H1 (cell line): ENCODE data around the gene MAPKAPK2. TPM values are rescaled to one million over a fixed set of nuclear protein-coding genes. Genes with fewer than 3 reads are reported as not detected.

ENCODE experiments used
- CTCF ChIA-PET: fragments of 300-600 bp; sonication (Branson Sonifier 250); formaldehyde crosslinking; loops from one replicate; lab custom pipeline; 2021; ENCODE audit not compliant: partially characterized antibody; lab: Charles Lee
- POLR2A ChIA-PET: fragments of 300-600 bp; sonication (Branson Sonifier 250); formaldehyde crosslinking; loops from one replicate; lab custom pipeline; 2021; ENCODE audit warnings: inconsistent platforms; ENCODE audit not compliant: partially characterized antibody; lab: Charles Lee
- DNase-seq, 2 experiments: peaks; one replicate each; pipeline versions ENCODE4 v3.0.0 to v3.0.0-alpha.2; 2010 to 2022; ENCODE audit warnings: low spot score in 2 of 2, low read depth in 1 of 2, mixed read lengths in 1 of 2
- FAIRE-seq: peaks from 2 replicates; lab custom pipeline; 2011; peaks lifted over from hg19 to GRCh38; lab: Jason Lieb, UNC
- H2AFZ ChIP-seq: 2 replicates; pipeline ENCODE4 v1.8.1; 2012; ENCODE audit warnings: low read length, inconsistent platforms
- H2AK5ac ChIP-seq: 2 replicates; pipeline ENCODE4 v1.6.1; 2013; ENCODE audit warnings: low read depth, low read length
- H2BK120ac ChIP-seq: replicated peaks from 2 replicates; pipeline ENCODE3; 2013; ENCODE audit warnings: low read depth, low read length, inconsistent platforms
- H2BK12ac ChIP-seq: 2 replicates; pipeline ENCODE4 v1.6.1; 2013; ENCODE audit warnings: low read depth, low read length
- H2BK15ac ChIP-seq: 2 replicates; pipeline ENCODE4 v1.6.1; 2013; ENCODE audit warnings: low read length
- H2BK20ac ChIP-seq: 2 replicates; pipeline ENCODE4 v1.6.1; 2013; ENCODE audit warnings: low read length
- H2BK5ac ChIP-seq: 2 replicates; pipeline ENCODE4 v1.6.1; 2013; ENCODE audit warnings: low read depth, low read length
- H3K14ac ChIP-seq: 2 replicates; pipeline ENCODE4 v1.6.1; 2013; ENCODE audit warnings: inconsistent platforms; ENCODE audit not compliant: insufficient read length
- H3K18ac ChIP-seq: 2 replicates; pipeline ENCODE4 v1.6.1; 2013; ENCODE audit warnings: low read length; ENCODE audit errors: extremely low read depth
- H3K23ac ChIP-seq: 2 replicates; pipeline ENCODE4 v1.6.1; 2013; ENCODE audit warnings: inconsistent platforms; ENCODE audit not compliant: insufficient read length
- H3K23me2 ChIP-seq: 2 replicates; pipeline ENCODE4 v1.6.1; 2013; ENCODE audit warnings: low read depth, low read length
- H3K27ac ChIP-seq: 2 replicates; pipeline ENCODE4 v1.6.1; 2011; ENCODE audit warnings: low read depth, low read length, inconsistent platforms
- H3K27me3 ChIP-seq, 4 experiments: replicated peaks in 1 of 4; 1 replicate in 1 of 4; 2 replicates in 3 of 4; pipeline versions ENCODE4 v1.6.1 to v1.8.1; 2011 to 2013; ENCODE audit warnings: low read length in 3 of 4, mild to moderate bottlenecking in 3 of 4, inconsistent platforms in 2 of 4, mixed read lengths in 2 of 4, moderate library complexity in 1 of 4; ENCODE audit not compliant: control insufficient read depth in 3 of 4, insufficient read depth in 3 of 4; ENCODE audit errors: extremely low read depth in 1 of 4
- H3K36me3 ChIP-seq, 4 experiments: 2 replicates each; pipeline versions ENCODE4 v1.6.1 to v1.8.1; 2011 to 2013; ENCODE audit warnings: mild to moderate bottlenecking in 4 of 4, low read length in 3 of 4, moderate library complexity in 2 of 4, control low read depth in 1 of 4, inconsistent platforms in 1 of 4; ENCODE audit not compliant: insufficient read depth in 4 of 4, control insufficient read depth in 2 of 4
- H3K4ac ChIP-seq: replicated peaks from 2 replicates; pipeline ENCODE3; 2013; ENCODE audit warnings: low read length, low read depth, mixed read lengths, inconsistent platforms; ENCODE audit not compliant: insufficient read length
- H3K4me1 ChIP-seq, 4 experiments: replicated peaks in 1 of 4; 1 replicate in 1 of 4; 2 replicates in 3 of 4; pipeline versions ENCODE4 v1.6.1 to v1.8.1; 2011 to 2013; ENCODE audit warnings: low read length in 3 of 4, inconsistent platforms in 2 of 4, mixed read lengths in 1 of 4; ENCODE audit not compliant: insufficient read depth in 4 of 4, control insufficient read depth in 3 of 4
- H3K4me2 ChIP-seq, 2 experiments: 2 replicates each; pipeline versions ENCODE4 v1.6.1 to v1.8.1; 2011 to 2013; ENCODE audit warnings: low read depth in 2 of 2, low read length in 2 of 2, control low read depth in 1 of 2, inconsistent platforms in 1 of 2, mild to moderate bottlenecking in 1 of 2; ENCODE audit not compliant: insufficient read depth in 1 of 2
- H3K4me3 ChIP-seq, 4 experiments: fragments of 200-600, 300-600 bp in 1 of 4; sonication (generic), shearing (Covaris generic), sonication (Bioruptor Twin) in 1 of 4; 2 replicates each; pipeline versions ENCODE4 v1.5.1 to v1.8.1; 2011 to 2016; ENCODE audit warnings: low read length in 4 of 4, low read depth in 3 of 4, control low read depth in 2 of 4, inconsistent platforms in 2 of 4, mild to moderate bottlenecking in 2 of 4, mixed read lengths in 1 of 4, moderate library complexity in 1 of 4; ENCODE audit not compliant: insufficient read depth in 2 of 4; ENCODE audit errors: extremely low read depth in 1 of 4
- H3K56ac ChIP-seq: replicated peaks from 2 replicates; pipeline ENCODE3; 2013; ENCODE audit warnings: low read depth, mild to moderate bottlenecking, mixed read lengths, low read length, inconsistent platforms; ENCODE audit not compliant: insufficient read length
- H3K79me1 ChIP-seq: 2 replicates; pipeline ENCODE4 v1.6.1; 2013; ENCODE audit warnings: low read depth, low read length, control low read depth
- H3K79me2 ChIP-seq, 2 experiments: 2 replicates each; pipeline versions ENCODE4 v1.6.1 to v1.8.1; 2012 to 2013; ENCODE audit warnings: low read length in 2 of 2, mild to moderate bottlenecking in 2 of 2, inconsistent platforms in 1 of 2; ENCODE audit not compliant: insufficient read depth in 2 of 2, control insufficient read depth in 1 of 2
- H3K9ac ChIP-seq, 4 experiments: replicated peaks in 1 of 4; 1 replicate in 1 of 4; 2 replicates in 3 of 4; pipeline versions ENCODE4 v1.6.1 to v1.8.1; 2011 to 2013; ENCODE audit warnings: low read depth in 3 of 4, low read length in 3 of 4, control low read depth in 2 of 4, mild to moderate bottlenecking in 2 of 4, moderate library complexity in 2 of 4, inconsistent platforms in 1 of 4; ENCODE audit errors: extremely low read depth in 1 of 4
- H3K9me3 ChIP-seq, 2 experiments: 2 replicates each; pipeline versions ENCODE4 v1.6.1 to v1.8.1; 2012 to 2013; ENCODE audit warnings: mild to moderate bottlenecking in 2 of 2, moderate library complexity in 2 of 2, control low read depth in 1 of 2, inconsistent platforms in 1 of 2, low read depth in 1 of 2, low read length in 1 of 2, mixed read lengths in 1 of 2; ENCODE audit not compliant: insufficient read depth in 2 of 2
- H4K20me1 ChIP-seq, 2 experiments: replicated peaks in 1 of 2; 2 replicates each; pipeline versions ENCODE3 to v1.8.1; 2011 to 2013; ENCODE audit warnings: inconsistent platforms in 2 of 2, low read length in 2 of 2, mild to moderate bottlenecking in 1 of 2; ENCODE audit not compliant: insufficient read depth in 2 of 2, control insufficient read depth in 1 of 2
- H4K5ac ChIP-seq: 2 replicates; pipeline ENCODE4 v1.6.1; 2013; ENCODE audit warnings: low read length, low read depth, mixed read lengths, inconsistent platforms; ENCODE audit not compliant: insufficient read length
- H4K8ac ChIP-seq: 2 replicates; pipeline ENCODE4 v1.8.0; 2013; ENCODE audit warnings: mild to moderate bottlenecking, moderate library complexity, low read length, inconsistent platforms; ENCODE audit not compliant: insufficient read depth; ENCODE audit errors: extremely low read depth
- H4K91ac ChIP-seq: replicated peaks from 2 replicates; pipeline ENCODE3; 2013; ENCODE audit warnings: low read length, mixed read lengths, inconsistent platforms; ENCODE audit not compliant: insufficient read length
- ASH2L ChIP-seq: fragments of 200-600, 300-600 bp; sonication (generic); IDR thresholded peaks from one replicate; pipeline ENCODE4 v1.7.1; 2017; ENCODE audit warnings: low read length
- BACH1 ChIP-seq: IDR thresholded peaks from 2 replicates; pipeline ENCODE4 v1.6.1; 2012; ENCODE audit warnings: low read length, improper control_type of control experiment
- CTBP2 ChIP-seq: IDR thresholded peaks from 2 replicates; pipeline ENCODE4 v1.7.0; 2011; ENCODE audit warnings: borderline replicate concordance, mild to moderate bottlenecking, moderate library complexity, mixed read lengths, low read length; ENCODE audit not compliant: insufficient read depth, insufficient read length
- KDM5A ChIP-seq: fragments of 200-600 bp; IDR thresholded peaks from 2 replicates; pipeline ENCODE4 v1.7.1; 2012; ENCODE audit warnings: mild to moderate bottlenecking, low read length, inconsistent platforms, mixed read lengths
- NANOG ChIP-seq: IDR thresholded peaks from 2 replicates; pipeline ENCODE4 v1.6.1; 2011; ENCODE audit warnings: low read length, low read depth, mild to moderate bottlenecking, inconsistent platforms; ENCODE audit not compliant: insufficient read depth, poor library complexity, severe bottlenecking
- POLR2AphosphoS5 ChIP-seq: IDR thresholded peaks from 2 replicates; pipeline ENCODE4 v1.6.1; 2011; ENCODE audit warnings: low read depth, low read length
- RAD21 ChIP-seq, 2 experiments: IDR thresholded peaks in 1 of 2; conservative IDR thresholded peaks in 1 of 2; 2 replicates each; pipeline ENCODE4 v1.6.1; 2011; ENCODE audit warnings: low read depth in 2 of 2, low read length in 2 of 2, improper control_type of control experiment in 1 of 2, inconsistent platforms in 1 of 2, mild to moderate bottlenecking in 1 of 2, moderate library complexity in 1 of 2
- SUZ12 ChIP-seq: fragments of 200-600 bp; sonication (generic); IDR thresholded peaks from 2 replicates; pipeline ENCODE4 v1.6.1; 2012; ENCODE audit warnings: mild to moderate bottlenecking, inconsistent platforms, low read length, moderate library complexity, mixed read lengths
- YY1 ChIP-seq: IDR thresholded peaks from 2 replicates; pipeline ENCODE4 v1.6.1; 2011; ENCODE audit warnings: low read depth, mild to moderate bottlenecking, low read length
- WGBS, 2 experiments: shearing (Covaris generic) in 1 of 2; methylation state at CpG; one replicate each; pipeline versions ENCODE4 v1.1.6 to v1.1.7; 2013 to 2015; ENCODE audit warnings: low lambda C conversion rate in 2 of 2, mixed read lengths in 2 of 2, inconsistent platforms in 1 of 2, low coverage in 1 of 2, missing lambda C conversion rate in 1 of 2; ENCODE audit not compliant: insufficient replicate concordance in 2 of 2, insufficient coverage in 1 of 2, insufficient read length in 1 of 2; ENCODE audit errors: extremely low coverage in 1 of 2, missing lambda C conversion rate in 1 of 2; 5-methylcytosine and 5-hydroxymethylcytosine counted together
- polyA plus RNA-seq, 7 experiments: library from polyadenylated mRNA; depleted of rRNA in 3 of 7; stranded (reverse) in 5 of 7; unstranded in 2 of 7; fragments of >200 nt in 5 of 7; fragments of 200-250 nt in 2 of 7; gene quantifications; 1 replicate in 5 of 7; 2 replicates in 1 of 7; 4 replicates in 1 of 7; pipeline versions ENCODE4 v1.2.1 to v1.2.3, GENCODE V29; 2011 to 2013; ENCODE audit warnings: missing spikeins in 2 of 7, mixed read lengths in 2 of 7
- total RNA-seq: library from RNA; stranded (reverse); fragmentation: NEBNext Ultra II Directional; extraction: Animal tissue kit (Norgen Biotek cat#: 25700); gene quantifications from 2 replicates; pipeline ENCODE4 v1.2.1, GENCODE V29; 2021
- TF ChIP-seq, protein P1 (sequence below): IDR thresholded peaks from 2 replicates; pipeline ENCODE4 v1.6.1; 2012; ENCODE audit warnings: inconsistent platforms
- TF ChIP-seq, protein P2 (sequence below): IDR thresholded peaks from 2 replicates; pipeline ENCODE4 v1.6.1; 2012; ENCODE audit warnings: low read length, inconsistent platforms

The MAPKAPK2 gene
- total and polyA plus RNA-seq, 2 of the 8 experiments (the other 6 are each of a cell fraction or from before 2014, with no cell fraction given) = 27.5 to 44.9 TPM

DNA sequence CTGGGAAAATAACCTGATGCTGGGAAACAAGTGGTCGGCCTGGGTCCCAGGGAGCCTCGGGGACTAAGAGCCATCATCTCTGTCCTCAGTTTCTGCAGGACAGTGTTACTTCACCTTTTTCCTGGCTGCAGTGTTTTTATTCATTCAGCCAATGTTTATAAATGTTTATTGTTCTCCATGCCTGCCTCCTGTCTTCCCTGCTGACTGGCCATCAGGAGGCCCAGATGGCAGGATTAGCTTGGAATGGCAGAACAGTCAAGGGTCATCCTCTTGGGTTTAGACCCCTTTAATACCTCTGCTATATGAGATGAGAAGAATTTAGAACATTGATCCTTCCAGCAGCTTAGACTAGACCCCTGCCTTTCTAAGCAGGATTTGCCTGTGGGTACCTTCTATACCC lies 13.3 kb downstream of the MAPKAPK2 start:
- no peak overlapping the region for H4K8ac ChIP-seq
- H2BK12ac ChIP-seq = no peak overlapping the region
- no peak overlapping the region for H3K9ac ChIP-seq
- no peak overlapping the region for H2BK20ac ChIP-seq
- no peak overlapping the region for H3K27ac ChIP-seq
- no peaks in the 10 kb centered on the region; a peak in 1 of 7 replicates for H3K27me3 ChIP-seq
- H3K79me1 ChIP-seq = peaks cover 18% of the 10 kb centered on the region
- H4K20me1 ChIP-seq = peaks cover 30 to 48% of the 10 kb centered on the region in 2 experiments
- no peak overlapping the region for H3K14ac ChIP-seq
- no peak overlapping the region; a peak in 1 of 4 replicates for H3K4me2 ChIP-seq
- H3K4ac ChIP-seq = no peak overlapping the region
- FAIRE-seq = no peak
- ChIA-PET POLR2A (interaction anchor here (0.7 kb wide), 1 partner anchor 25 kb away, joined by 3 read pairs; no protein-coding TSS in a partner anchor), CTCF (interaction anchor here (0.7 to 1.9 kb wide), 3 partner anchors 11 to 219 kb away, joined by 3 to 6 read pairs (median 4); no protein-coding TSS in a partner anchor)
- H4K91ac ChIP-seq = no peak overlapping the region
- H2AFZ ChIP-seq = no peak overlapping the region
- no peaks in the 10 kb centered on the region; the same call in 1 of the 2 replicates for H3K23me2 ChIP-seq
- no peak overlapping the region for H3K23ac ChIP-seq
- H2BK15ac ChIP-seq = no peak overlapping the region
- no peak overlapping the region for H2AK5ac ChIP-seq
- WGBS, 2 experiments = 77% methylated on average over 2 of the region's 2 CpGs; no CpG with 5 or more reads in 1 of the 2 experiments
- H3K36me3 ChIP-seq = no peaks in the 10 kb centered on the region
- H3K4me1 ChIP-seq = peaks cover 13 to 23% (median 20%) of the 10 kb centered on the region in 4 experiments
- H3K4me3 ChIP-seq = no peak overlapping the region
- no peak overlapping the region for H2BK5ac ChIP-seq
- no peak overlapping the region for H3K56ac ChIP-seq
- H3K18ac ChIP-seq = no peak overlapping the region
- no peaks in the 10 kb centered on the region for H3K9me3 ChIP-seq
- no peak for DNase-seq
- H2BK120ac ChIP-seq = no peak overlapping the region
- H3K79me2 ChIP-seq = peaks cover 0 to 63% of the 10 kb centered on the region in 2 experiments; a peak in 3 of 4 replicates
- no peak overlapping the region for H4K5ac ChIP-seq
- TF ChIP-seq YY1 = no peak
- no peak for TF ChIP-seq RAD21 (IDR thresholded peaks at IDR 0.05 in 1 of 2, conservative IDR thresholded peaks at IDR 0.05 in 1 of 2; ENCODE audit: low read depth in 2 of 2, low read length in 2 of 2)
- no peak for TF ChIP-seq SUZ12
- no peak for TF ChIP-seq NANOG
- TF ChIP-seq ASH2L = no peak
- TF ChIP-seq BACH1 = no peak
- TF ChIP-seq CTBP2 = no peak
- no peak for TF ChIP-seq POLR2AphosphoS5
- TF ChIP-seq, protein P1, sequence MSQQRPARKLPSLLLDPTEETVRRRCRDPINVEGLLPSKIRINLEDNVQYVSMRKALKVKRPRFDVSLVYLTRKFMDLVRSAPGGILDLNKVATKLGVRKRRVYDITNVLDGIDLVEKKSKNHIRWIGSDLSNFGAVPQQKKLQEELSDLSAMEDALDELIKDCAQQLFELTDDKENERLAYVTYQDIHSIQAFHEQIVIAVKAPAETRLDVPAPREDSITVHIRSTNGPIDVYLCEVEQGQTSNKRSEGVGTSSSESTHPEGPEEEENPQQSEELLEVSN = no peak
- TF ChIP-seq, protein P2, sequence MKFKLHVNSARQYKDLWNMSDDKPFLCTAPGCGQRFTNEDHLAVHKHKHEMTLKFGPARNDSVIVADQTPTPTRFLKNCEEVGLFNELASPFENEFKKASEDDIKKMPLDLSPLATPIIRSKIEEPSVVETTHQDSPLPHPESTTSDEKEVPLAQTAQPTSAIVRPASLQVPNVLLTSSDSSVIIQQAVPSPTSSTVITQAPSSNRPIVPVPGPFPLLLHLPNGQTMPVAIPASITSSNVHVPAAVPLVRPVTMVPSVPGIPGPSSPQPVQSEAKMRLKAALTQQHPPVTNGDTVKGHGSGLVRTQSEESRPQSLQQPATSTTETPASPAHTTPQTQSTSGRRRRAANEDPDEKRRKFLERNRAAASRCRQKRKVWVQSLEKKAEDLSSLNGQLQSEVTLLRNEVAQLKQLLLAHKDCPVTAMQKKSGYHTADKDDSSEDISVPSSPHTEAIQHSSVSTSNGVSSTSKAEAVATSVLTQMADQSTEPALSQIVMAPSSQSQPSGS = no peak
- no peak for TF ChIP-seq KDM5A
